Lung microvascular endothelial cell (primary cell): ENCODE measurements around the gene SREBF2. TPM values are rescaled to one million over a fixed set of nuclear protein-coding genes. Genes with fewer than 3 reads are reported as not detected.

Experiments
- DNase-seq, 2 donors: peaks; one replicate each; pipeline versions ENCODE4 v3.0.0 to v3.0.0-alpha.2; 2010; ENCODE audit warnings: low read depth in 2 of 2
- total RNA-seq: library from RNA; depleted of rRNA; stranded (reverse); fragments of >200 nt; gene quantifications from 2 replicates; pipeline ENCODE4 v1.2.1, GENCODE V29; 2014

SREBF2 gene
- total RNA-seq, 1 donor from 2014 or later, result 47.2 TPM

GRCh38 chr22:41876675-41877074 is 43.8 kb downstream of the SREBF2 start:
- DNase-seq, result no peak

- no peak for DNase-seq
Observed at GRCh38 chr22:41880653-41881052, 47.7 kb downstream of the SREBF2 start.

- DNase-seq, result no peak
Observed at GRCh38 chr22:41883400-41883799, 50.5 kb downstream of the SREBF2 start.

- DNase-seq, result no peak
Observed at GRCh38 chr22:41885116-41885515, 52.2 kb downstream of the SREBF2 start.

GRCh38 chr22:41885516-41885915 is 52.6 kb downstream of the SREBF2 start:
- no peak for DNase-seq

GRCh38 chr22:41888627-41889200 is 55.8 kb downstream of the SREBF2 start:
- no peak for DNase-seq

GRCh38 chr22:41891407-41891806 is 58.5 kb downstream of the SREBF2 start:
- DNase-seq, result no peak

- DNase-seq, result no peak
Observed at GRCh38 chr22:41892721-41893120, 59.8 kb downstream of the SREBF2 start.

- no peak for DNase-seq
Observed at GRCh38 chr22:41893591-41894375, 60.9 kb downstream of the SREBF2 start.

- no peak for DNase-seq
Observed at GRCh38 chr22:41898645-41899044, 65.7 kb downstream of the SREBF2 start.

GRCh38 chr22:41899110-41899509 is 66.2 kb downstream of the SREBF2 start:
- DNase-seq, result no peak

- no peak for DNase-seq
Observed at GRCh38 chr22:41899992-41900651, 67.2 kb downstream of the SREBF2 start.

GRCh38 chr22:41900652-41901312 is 67.9 kb downstream of the SREBF2 start:
- DNase-seq, result no peak

- no peak for DNase-seq
Observed at GRCh38 chr22:41902016-41902415, 69.1 kb downstream of the SREBF2 start.

- DNase-seq, result no peak
Observed at GRCh38 chr22:41902932-41903421, 70.1 kb downstream of the SREBF2 start.

GRCh38 chr22:41904450-41905410 is 71.8 kb downstream of the SREBF2 start:
- no peak for DNase-seq

- no peak for DNase-seq
Observed at GRCh38 chr22:41905411-41906202, 72.7 kb downstream of the SREBF2 start.

GRCh38 chr22:41906822-41907221 is 73.9 kb downstream of the SREBF2 start:
- DNase-seq, result no peak

GRCh38 chr22:41907436-41908401 is 74.8 kb downstream of the SREBF2 start:
- DNase-seq, result no peak
